Transverse colon (tissue), 4 donors: Measurements from ENCODE around the gene ATL2.

Experiments used
- CTCF ChIP-seq, 5 experiments: fragments of 200-600 bp in 3 of 5; fragments of 450-650 bp in 2 of 5; sonication (generic) in 3 of 5; IDR thresholded peaks; 1 replicate in 2 of 5; 2 replicates in 3 of 5; pipeline ENCODE4 v1.5.1; 2016 to 2017; ENCODE audit warnings: antibody characterized with exemption in 5 of 5, inconsistent platforms in 3 of 5, mild to moderate bottlenecking in 2 of 5, moderate library complexity in 1 of 5
- EP300 ChIP-seq: sonication (generic); formaldehyde crosslinking; IDR thresholded peaks from one replicate; pipeline ENCODE4 v1.6.1; 2017; ENCODE audit warnings: antibody characterized with exemption, low read depth
- POLR2AphosphoS5 ChIP-seq, 3 donors: sonication (generic); formaldehyde crosslinking; IDR thresholded peaks; one replicate each; pipeline ENCODE4 v1.6.1; 2016; ENCODE audit warnings: antibody characterized with exemption in 3 of 3

- TF ChIP-seq CTCF (IDR thresholded peaks at IDR 0.05) (no peak), POLR2AphosphoS5 (IDR thresholded peaks at IDR 0.05) (no peak), EP300 (no peak)
These were observed 24.7 kb downstream of the ATL2 start for GRCh38 chr2:38352336-38352735.
